OCI-LY3 (cell line): ENCODE data around the gene OR52N2.

ENCODE experiments used
- CTCF ChIP-seq: fragments of 200-600, 300-600 bp; sonication (generic); IDR thresholded peaks from 2 replicates; pipeline ENCODE4 v1.5.1; 2014; ENCODE audit warnings: antibody characterized with exemption, low read length, low read depth
- EZH2phosphoT487 ChIP-seq: fragments of 200-600 bp; shearing (Covaris generic); IDR thresholded peaks from 2 replicates; pipeline ENCODE4 v1.6.1; 2018; ENCODE audit warnings: antibody characterized with exemption, mixed run types, low read depth

- no peak for TF ChIP-seq CTCF
- no peak for TF ChIP-seq EZH2phosphoT487
These were observed 6.8 kb downstream of the OR52N2 start for GRCh38 chr11:5815534-5815933.
